ENCODE measurements around the gene CLCNKB. TPM values are rescaled to one million over a fixed set of nuclear protein-coding genes. Genes with fewer than 3 reads are reported as not detected.

The CLCNKB gene
- total RNA-seq, 2 experiments from 2014 or later, result not detected

GRCh38 chr1:16093611-16094010 lies 50.0 kb downstream of the CLCNKB start:
- ChIA-PET CTCF (interaction anchor here (1.4 to 4.2 kb wide), 2 partner anchors 11 to 15 kb away, joined by 4 to 10 read pairs; no protein-coding TSS in a partner anchor), POLR2A (no interaction called here)
- DNase-seq, result no peak
- intact Hi-C loops (cut with micrococcal nuclease), result no loop called here
- TF ChIP-seq CTCF (IDR thresholded peaks at IDR 0.05), result no peak
- no peaks in the 10 kb centered on the region for H3K36me3 Mint-ChIP-seq (ENCODE audit: low read depth)
- H3K27ac Mint-ChIP-seq, result no peak overlapping the region
- H3K4me3 Mint-ChIP-seq, result no peak overlapping the region
- no peak for ATAC-seq
- H3K4me1 Mint-ChIP-seq (ENCODE audit: low read depth), result no peaks in the 10 kb centered on the region
- no peaks in the 10 kb centered on the region for H3K9me3 Mint-ChIP-seq
- peaks cover 4% of the 10 kb centered on the region for H3K27me3 Mint-ChIP-seq

GRCh38 chr1:16094453-16095158 lies 51.0 kb downstream of the CLCNKB start:
- TF ChIP-seq CTCF (IDR thresholded peaks at IDR 0.05), result no peak
- Mint-ChIP-seq H3K27me3 (peaks cover 4% of the 10 kb centered on the region), H3K9me3 (no peaks in the 10 kb centered on the region), H3K4me1 (ENCODE audit: low read depth) (no peaks in the 10 kb centered on the region), H3K4me3 (no peak overlapping the region), H3K27ac (no peak overlapping the region), H3K36me3 (ENCODE audit: low read depth) (no peaks in the 10 kb centered on the region)
- POLR2A ChIA-PET, result no interaction called here
- ATAC-seq (no peak), DNase-seq (no peak)
- CTCF ChIA-PET, result interaction anchor here (1.4 kb wide), 1 partner anchor 12 kb away, joined by 4 read pairs; no protein-coding TSS in a partner anchor
- intact Hi-C loops (cut with micrococcal nuclease), result no loop called here

- Mint-ChIP-seq H3K27me3 (peaks cover 4% of the 10 kb centered on the region), H3K27ac (no peak overlapping the region), H3K9me3 (no peaks in the 10 kb centered on the region), H3K4me3 (no peak overlapping the region), H3K4me1 (ENCODE audit: low read depth) (no peaks in the 10 kb centered on the region), H3K36me3 (ENCODE audit: low read depth) (no peaks in the 10 kb centered on the region)
- intact Hi-C loops (cut with micrococcal nuclease), result no loop called here
- CTCF ChIA-PET, result no interaction called here
- POLR2A ChIA-PET, result no interaction called here
- no peak for TF ChIP-seq CTCF (IDR thresholded peaks at IDR 0.05)
- no peak for DNase-seq
- no peak for ATAC-seq
These were observed 51.9 kb downstream of the CLCNKB start for GRCh38 chr1:16095447-16095846.

- TF ChIP-seq CTCF (IDR thresholded peaks at IDR 0.05), result no peak
- Mint-ChIP-seq H3K36me3 (ENCODE audit: low read depth) (no peaks in the 10 kb centered on the region), H3K9me3 (peaks cover 5% of the 10 kb centered on the region), H3K27ac (no peak overlapping the region), H3K4me1 (ENCODE audit: low read depth) (no peaks in the 10 kb centered on the region), H3K4me3 (no peak overlapping the region), H3K27me3 (peaks cover 4% of the 10 kb centered on the region)
- POLR2A ChIA-PET, result no interaction called here
- ATAC-seq (no peak), DNase-seq (no peak)
- CTCF ChIA-PET, result interaction anchor here (1.1 to 1.3 kb wide), 2 partner anchors 17 to 21 kb away, joined by 5 read pairs; no protein-coding TSS in a partner anchor
- intact Hi-C loops (cut with micrococcal nuclease), result no loop called here
These were observed 55.8 kb downstream of the CLCNKB start for GRCh38 chr1:16099412-16099811.

GRCh38 chr1:16101623-16102022 lies 58.0 kb downstream of the CLCNKB start:
- intact Hi-C loops (cut with micrococcal nuclease), result no loop called here
- TF ChIP-seq CTCF (IDR thresholded peaks at IDR 0.05), result no peak
- no peak overlapping the region for H3K4me3 Mint-ChIP-seq
- no peaks in the 10 kb centered on the region for H3K36me3 Mint-ChIP-seq (ENCODE audit: low read depth)
- no peaks in the 10 kb centered on the region for H3K4me1 Mint-ChIP-seq (ENCODE audit: low read depth)
- ATAC-seq (no peak), DNase-seq (no peak)
- H3K27me3 Mint-ChIP-seq, result no peaks in the 10 kb centered on the region
- peaks cover 5% of the 10 kb centered on the region for H3K9me3 Mint-ChIP-seq
- no peak overlapping the region for H3K27ac Mint-ChIP-seq
- CTCF ChIA-PET, result no interaction called here
- POLR2A ChIA-PET, result no interaction called here

Other genes with a start within 250 kb of the CLCNKB start
- gene UQCRHL, start 236.1 kb upstream of the CLCNKB start, total RNA-seq, result 1 to 10 TPM; 2.5 to 2.8 TPM
- 10 to 100 TPM; 59.8 to 60.3 TPM for gene SPEN, start 196.1 kb upstream of the CLCNKB start, total RNA-seq
- gene ZBTB17, start 67.7 kb upstream of the CLCNKB start, total RNA-seq, result 10 to 100 TPM; 44.1 to 45.7 TPM
- not detected for gene SRARP, start 39.5 kb upstream of the CLCNKB start, total RNA-seq
- gene HSPB7, start 25.7 kb upstream of the CLCNKB start, total RNA-seq, result not detected
- not detected for gene CLCNKA, start 21.7 kb upstream of the CLCNKB start, total RNA-seq
- gene FAM131C, start 29.9 kb downstream of the CLCNKB start, total RNA-seq, result under 1 TPM; 0.70 to 0.87 TPM
- not detected for gene EPHA2, start 112.3 kb downstream of the CLCNKB start, total RNA-seq
- gene ARHGEF19, start 168.9 kb downstream of the CLCNKB start, total RNA-seq, result 1 to 10 TPM; 5.7 to 7.4 TPM
- gene CPLANE2, start 193.4 kb downstream of the CLCNKB start, total RNA-seq, result 1 to 10 TPM; 1.2 to 1.4 TPM